GM21717 (cell line): Measurements from ENCODE around the gene LGALS3BP.

Experiments
- ATAC-seq: cut with Tn5 transposase; IDR thresholded peaks from one replicate; pipeline ENCODE4 v1.9.1; 2021; ENCODE audit warnings: mild to moderate bottlenecking, moderate library complexity; ENCODE audit not compliant: unreplicated experiment

Gene LGALS3BP

DNA sequence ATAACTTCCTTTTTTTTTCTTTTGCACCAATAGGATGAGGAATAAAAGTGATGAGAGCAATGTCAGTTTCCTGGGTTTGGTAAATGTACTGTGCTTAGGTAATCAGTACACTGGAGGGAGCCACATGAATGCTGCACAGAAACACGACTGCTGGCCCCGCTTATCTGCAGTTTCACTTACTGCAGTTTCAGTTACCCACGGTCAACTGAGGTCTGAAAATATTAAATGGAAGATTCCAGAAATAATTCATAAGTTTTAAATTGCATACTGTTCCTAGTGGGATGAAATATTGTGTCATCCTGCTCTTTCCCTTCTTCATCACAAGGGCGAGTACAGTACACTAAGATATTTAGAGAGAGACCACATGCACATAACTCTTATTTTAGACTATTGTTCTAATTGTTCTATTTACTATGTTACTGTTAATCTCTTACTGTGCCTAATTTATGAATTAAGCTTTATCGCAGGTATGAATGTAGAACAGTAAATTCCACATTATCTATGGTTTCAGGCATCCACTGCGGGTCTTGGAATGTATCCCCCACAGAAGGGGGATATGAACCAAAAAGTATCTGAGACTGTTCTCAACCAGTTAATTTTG lies 6.4 kb upstream of the LGALS3BP start:
- ATAC-seq, result no peak

- ATAC-seq, result no peak
Measured at GRCh38 chr17:78985395-78985794, 5.7 kb upstream of the LGALS3BP start.

DNA sequence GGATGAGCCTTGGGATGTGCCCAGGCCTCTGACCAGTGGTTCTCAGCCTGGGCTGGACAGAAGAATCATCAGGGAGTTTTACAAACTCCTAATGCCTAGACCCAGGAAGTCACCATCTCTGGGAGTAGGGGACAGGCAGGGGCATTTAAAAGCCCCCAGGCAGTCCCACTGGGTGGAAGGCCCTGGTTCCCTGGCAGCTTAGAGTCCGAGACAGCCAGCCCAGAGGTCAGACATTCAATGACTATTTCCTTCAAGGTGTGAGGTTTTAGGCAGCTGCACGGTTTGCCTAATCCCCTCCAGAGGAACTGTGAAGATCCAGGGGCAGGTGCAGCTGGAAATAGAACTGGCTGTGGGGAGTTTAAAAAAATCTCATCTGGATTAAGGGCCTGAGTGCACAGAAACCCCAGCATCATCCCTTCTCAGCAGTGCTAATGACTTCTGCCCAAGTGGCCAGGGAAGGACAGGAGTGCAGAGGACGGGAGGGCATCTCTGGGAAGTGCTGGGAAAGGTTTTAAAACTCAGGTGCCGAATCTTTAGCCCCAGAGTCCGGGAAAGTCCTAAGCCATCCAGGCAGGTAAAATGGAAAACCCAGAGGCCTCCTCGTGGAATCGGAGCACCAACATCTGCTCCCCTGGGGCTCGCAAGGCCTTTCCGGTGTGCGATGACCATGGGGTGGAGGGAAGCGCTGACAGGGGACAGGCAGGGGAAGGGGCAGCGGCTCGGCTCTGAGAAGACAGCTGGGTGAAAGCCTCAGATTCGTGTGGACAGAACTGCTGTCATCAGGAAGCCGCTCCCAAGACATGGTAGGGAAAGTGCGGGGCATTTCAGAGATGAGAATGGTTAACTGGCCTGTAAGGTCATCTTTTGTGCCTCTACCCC lies 1.5 kb upstream of the LGALS3BP start:
- ATAC-seq, result no peak

GRCh38 chr17:78980624-78980972 lies 875 bp upstream of the LGALS3BP start:
- ATAC-seq, result no peak

GRCh38 chr17:78977997-78978973 lies 1.4 kb downstream of the LGALS3BP start:
- no peak for ATAC-seq

DNA sequence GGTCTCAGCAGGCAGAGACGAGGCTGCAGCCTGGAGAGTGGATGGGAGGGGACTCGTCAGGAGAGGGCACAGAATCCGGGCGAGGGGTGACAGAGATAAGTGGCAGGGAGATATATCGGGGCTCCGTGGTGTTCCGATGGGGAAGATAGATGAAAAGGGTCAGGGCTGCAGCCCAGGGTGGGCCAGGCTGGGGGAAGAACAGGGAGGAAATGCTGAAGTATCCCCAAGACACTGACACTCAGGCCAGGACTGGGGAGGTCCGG lies 2.1 kb downstream of the LGALS3BP start:
- ATAC-seq, result no peak

DNA sequence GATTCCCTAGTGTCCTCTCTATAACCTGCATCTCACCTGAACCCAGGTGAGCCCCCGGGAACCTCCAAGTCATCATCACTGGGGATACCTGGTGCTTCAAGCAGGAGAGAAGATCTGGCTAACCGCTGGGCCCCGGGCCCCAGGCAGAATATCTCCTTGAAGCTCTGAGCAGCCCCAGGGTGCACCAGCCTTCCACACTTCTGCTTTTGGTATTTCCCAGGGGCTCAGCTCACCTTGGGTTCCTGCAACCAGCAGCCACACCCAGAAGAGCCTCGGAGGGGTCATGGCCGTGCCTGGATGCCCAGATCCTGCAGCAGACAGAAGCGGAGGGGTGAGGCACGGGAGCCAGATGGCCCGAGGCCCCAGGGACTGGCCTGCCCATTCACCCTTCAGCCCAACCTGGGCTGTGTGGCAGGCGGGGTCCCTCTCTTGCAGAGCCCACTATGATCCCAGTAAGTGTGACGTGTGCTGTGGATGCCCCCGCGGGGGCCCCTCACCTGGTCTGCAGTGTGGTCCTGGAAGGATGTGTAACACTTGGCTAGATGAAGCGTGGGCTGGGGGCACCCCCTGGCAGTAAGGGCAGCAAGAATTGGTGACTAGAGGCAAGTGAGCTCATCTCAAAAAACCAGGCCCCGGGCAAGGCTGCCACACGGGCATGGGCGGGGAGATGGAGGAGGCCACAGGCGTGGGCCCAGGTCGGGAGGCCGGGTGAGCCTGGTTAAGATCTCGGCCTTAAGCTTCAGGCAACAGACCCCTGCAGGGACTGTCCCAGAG lies 2.6 kb downstream of the LGALS3BP start:
- no peak for ATAC-seq

DNA sequence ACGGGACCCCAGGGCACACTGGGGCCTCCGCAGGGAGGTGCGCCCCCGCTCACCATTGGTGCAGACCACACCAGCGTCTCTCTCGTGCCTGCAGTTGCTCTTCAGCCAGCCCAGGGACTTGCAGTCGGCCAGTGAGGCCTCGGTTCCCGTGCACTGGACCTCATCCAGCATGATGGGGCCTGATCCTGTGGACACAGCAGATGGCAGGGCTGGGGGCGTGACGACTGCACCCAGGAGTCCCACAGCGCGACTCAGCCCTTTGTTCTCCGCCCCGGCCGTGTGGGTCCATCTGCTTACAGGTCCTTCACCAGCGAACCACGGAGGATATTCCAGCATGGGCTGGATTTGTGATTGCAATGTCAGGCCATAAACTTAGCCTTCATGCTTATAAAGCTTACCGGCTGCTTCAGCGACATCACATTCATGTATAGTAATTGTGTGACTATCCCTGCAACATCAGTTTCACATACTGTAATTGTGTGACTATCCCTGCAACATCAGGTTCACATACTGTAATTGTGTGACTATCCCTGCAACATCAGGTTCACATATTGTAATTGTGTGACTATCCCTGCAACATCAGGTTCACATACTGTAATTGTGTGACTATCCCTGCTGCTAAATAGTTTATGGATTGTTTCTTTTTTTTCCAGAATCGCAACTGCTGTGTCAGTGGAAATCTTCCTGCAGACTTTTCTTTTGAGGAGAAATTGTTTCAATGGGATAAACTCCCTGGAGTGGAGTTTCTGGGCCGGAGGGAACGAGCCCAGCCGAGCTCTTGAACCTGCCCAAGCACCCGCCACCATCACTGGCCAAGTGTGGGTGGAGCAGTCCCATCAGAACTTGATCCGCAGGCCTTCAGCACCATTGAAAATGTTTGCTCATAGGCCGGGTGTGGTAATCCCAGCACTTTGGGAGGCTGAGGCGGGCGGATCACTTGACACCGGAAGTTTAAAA lies 4.8 kb downstream of the LGALS3BP start:
- ATAC-seq, result no peak

DNA sequence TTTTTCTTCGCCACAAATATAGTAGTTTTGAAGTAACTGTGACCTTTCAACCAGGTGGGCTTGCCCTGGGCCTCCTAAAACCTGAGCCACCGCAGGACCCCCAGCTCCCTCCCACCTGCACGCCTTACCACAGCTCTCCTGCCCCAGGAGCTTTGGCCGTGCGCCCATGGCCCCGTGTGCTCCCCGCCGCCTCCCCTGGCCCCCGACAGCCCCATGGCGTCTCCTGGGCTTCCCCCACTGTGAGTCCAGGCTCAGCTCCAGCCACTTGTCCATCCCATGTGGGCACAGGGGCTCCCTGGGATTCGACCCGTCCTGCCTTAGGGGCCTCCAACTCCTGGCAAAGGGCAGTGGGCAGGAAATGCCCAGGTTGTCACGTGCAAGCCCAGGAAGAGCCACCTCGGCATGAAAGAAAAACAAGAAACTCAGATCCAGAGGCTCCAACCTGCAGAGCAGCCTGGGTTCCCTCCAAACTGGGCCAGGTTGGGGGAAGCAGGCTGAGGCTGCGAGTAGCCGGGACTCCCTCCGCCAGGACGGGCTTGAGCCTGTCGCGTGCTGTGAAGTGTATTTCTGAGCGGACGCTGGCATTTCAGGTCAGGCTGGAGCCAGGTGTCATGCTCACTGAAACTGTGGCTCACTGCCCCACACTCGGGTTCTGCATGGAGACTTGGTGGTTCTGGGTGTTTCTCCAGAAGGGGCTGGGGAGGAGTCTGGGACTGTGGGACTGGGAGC lies 5.8 kb downstream of the LGALS3BP start:
- no peak for ATAC-seq

GRCh38 chr17:78973196-78973595 lies 6.5 kb downstream of the LGALS3BP start:
- ATAC-seq, result no peak

- no peak for ATAC-seq
Measured at GRCh38 chr17:78972507-78973105, 7.1 kb downstream of the LGALS3BP start.

DNA sequence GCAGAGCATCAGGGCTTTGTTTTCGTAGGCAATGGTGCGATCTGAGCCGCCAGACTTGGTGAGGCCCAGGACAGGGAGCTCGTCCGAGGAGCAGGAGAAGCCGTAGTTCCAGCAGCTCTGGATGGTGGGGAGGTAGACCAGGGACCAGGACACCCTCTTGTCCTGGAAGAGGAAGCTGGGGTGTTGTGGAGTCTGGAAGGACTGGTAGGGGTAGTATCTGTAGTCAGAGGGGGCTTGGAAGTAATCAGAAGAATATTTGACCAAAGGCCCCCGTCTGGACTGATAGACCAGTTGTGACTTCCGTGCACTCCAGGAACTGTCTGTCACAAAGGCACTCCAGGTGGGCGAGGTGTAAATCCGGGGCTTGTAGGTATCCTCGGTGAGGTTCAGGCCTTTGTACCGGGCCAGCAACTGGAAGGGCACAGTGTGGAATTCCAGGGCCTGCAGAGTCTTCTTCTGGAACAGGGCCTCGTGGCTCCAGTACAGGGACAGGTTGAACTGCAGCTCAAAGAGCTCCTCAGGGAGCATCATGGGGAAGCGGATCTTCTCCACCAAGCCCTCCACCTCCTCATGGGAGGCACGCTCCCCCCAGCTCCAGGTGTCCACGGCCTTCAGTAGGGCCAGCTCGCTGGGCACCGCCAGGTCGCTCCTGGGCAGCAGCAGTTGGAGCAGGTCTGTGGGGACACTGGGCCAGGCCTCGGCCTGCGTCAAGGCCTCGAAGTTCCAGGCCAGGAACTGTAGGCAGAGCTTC lies 7.8 kb downstream of the LGALS3BP start:
- no peak for ATAC-seq

DNA sequence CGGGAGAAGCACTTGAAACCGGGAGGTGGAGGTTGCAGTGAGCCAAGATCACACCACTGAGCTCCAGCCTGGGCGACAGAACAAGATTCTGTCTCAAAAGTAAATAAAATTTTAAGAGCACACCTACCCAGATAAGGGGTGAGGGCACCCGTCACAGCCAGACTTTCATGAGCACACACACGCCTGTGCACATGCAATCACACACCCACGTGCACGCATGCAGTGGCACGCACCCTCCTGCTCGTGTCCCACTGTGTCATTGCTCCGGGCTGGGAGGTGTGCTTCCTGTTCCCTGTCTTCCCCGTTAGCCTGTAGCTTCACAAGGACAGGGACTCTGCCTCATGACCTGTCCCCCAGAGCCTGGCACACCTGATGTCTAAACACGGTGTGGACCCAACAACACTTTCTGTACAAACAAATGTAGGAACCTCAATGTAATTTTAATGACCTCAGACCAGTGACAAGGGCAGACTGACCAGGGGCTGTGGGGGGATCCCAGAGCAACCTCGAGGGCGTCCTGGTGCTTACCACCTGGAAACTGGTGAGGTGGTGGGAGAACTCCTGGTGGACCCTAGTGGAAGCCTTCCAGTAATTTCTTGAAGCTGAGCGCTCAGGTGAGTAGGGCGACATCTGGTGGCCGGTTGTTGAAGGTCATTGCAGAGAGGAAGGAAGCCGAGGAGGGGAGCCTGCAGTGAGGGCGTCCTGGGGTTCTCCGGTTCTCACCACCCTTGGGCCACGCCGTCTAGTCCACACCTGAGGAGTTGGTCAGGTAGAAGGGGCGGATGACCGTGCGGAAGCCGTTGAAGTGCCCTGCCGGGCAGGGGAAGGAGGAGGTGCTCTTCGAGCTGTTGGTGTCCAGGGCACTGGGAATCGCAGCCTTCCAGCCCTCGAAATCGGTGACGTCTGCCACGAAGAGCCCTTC lies 8.6 kb downstream of the LGALS3BP start:
- ATAC-seq, result no peak

DNA sequence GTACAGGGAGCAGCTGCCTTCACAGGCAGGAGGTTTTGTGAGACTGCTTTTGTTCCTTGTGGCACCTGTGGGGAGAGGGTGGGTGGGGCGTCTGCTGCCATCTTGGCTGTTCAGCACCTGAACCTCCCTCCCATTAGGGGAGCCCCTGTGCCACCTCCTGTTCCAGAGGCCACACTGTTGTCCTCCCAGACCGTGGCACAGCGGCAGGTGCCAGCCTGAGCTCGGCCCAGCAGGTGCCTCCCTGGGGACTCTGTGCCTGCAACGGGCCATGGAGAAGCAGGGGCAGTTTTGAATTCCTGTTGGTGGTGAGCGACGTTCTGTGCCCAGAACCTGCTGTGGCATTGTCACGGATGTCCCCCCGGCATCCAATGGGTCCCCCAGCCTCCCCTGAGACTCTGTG lies 9.9 kb downstream of the LGALS3BP start:
- ATAC-seq, result no peak

DNA sequence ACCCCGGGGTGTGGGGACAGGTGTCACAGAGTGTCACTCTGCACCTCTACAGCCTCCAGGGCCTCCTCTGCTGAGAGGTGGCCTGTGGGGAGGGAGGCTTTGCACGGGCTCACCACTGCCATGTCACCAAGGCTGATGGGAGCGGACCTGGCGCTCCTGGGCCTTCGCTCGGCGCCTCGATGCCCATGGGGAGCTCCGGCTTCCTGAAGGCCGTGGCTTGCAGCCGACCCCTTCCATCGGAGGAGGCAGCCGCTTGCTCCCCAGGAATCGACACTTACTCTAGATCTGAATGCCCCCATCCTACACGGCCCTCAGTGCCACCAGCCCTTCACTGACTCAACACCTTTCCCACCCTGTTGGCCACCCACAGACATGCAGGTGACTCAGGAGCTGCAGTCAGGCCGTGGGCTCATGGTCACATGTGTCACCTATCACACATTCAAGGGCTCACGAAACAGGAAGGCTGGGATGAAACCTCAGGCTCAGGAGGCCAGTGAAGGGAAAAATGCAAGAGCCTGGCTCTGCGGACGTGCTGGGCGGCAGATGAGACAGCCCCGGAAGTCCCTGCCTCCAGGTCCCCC lies 11.9 kb downstream of the LGALS3BP start:
- ATAC-seq, result no peak

- no peak for ATAC-seq
Measured at GRCh38 chr17:78966910-78967600, 12.7 kb downstream of the LGALS3BP start.
